HEK293T (cell line): ENCODE results near the gene CEP20.

Experiments used
- BHLHE40 ChIP-seq: fragments of 450-650 bp; IDR thresholded peaks from 2 replicates; pipeline ENCODE4 v1.6.1; 2016; ENCODE audit warnings: mild to moderate bottlenecking, moderate library complexity, borderline replicate concordance
- CTBP1 ChIP-seq: fragments of 450-650 bp; IDR thresholded peaks from 2 replicates; pipeline ENCODE4 v1.6.1; 2016; ENCODE audit warnings: borderline replicate concordance
- ELF4 ChIP-seq: fragments of 450-650 bp; IDR thresholded peaks from 2 replicates; pipeline ENCODE4 v1.6.1; 2017; ENCODE audit warnings: antibody characterized with exemption
- FOXA1 ChIP-seq: fragments of 450-650 bp; IDR thresholded peaks from 2 replicates; pipeline ENCODE4 v1.6.1; 2016; ENCODE audit warnings: mild to moderate bottlenecking
- FOXK2 ChIP-seq: fragments of 450-650 bp; IDR thresholded peaks from 2 replicates; pipeline ENCODE4 v1.6.1; 2016; ENCODE audit warnings: mild to moderate bottlenecking
- FOXM1 ChIP-seq: fragments of 450-650 bp; IDR thresholded peaks from 2 replicates; pipeline ENCODE4 v1.6.1; 2017; ENCODE audit warnings: mild to moderate bottlenecking, borderline replicate concordance
- L3MBTL2 ChIP-seq: fragments of 450-650 bp; conservative IDR thresholded peaks from 2 replicates; pipeline ENCODE4 v1.6.1; 2016; ENCODE audit warnings: mild to moderate bottlenecking
- LEF1 ChIP-seq: fragments of 450-650 bp; IDR thresholded peaks from 2 replicates; pipeline ENCODE4 v1.6.1; 2017; ENCODE audit warnings: mild to moderate bottlenecking, borderline replicate concordance
- NFRKB ChIP-seq: fragments of 450-650 bp; IDR thresholded peaks from 2 replicates; pipeline ENCODE4 v1.6.1; 2016; ENCODE audit warnings: mild to moderate bottlenecking, moderate library complexity
- PKNOX1 ChIP-seq: fragments of 450-650 bp; IDR thresholded peaks from 2 replicates; pipeline ENCODE4 v1.6.1; 2016
- ZNF384 ChIP-seq: fragments of 450-650 bp; IDR thresholded peaks from 2 replicates; pipeline ENCODE4 v1.6.1; 2016

- no peak for TF ChIP-seq CTBP1
- TF ChIP-seq FOXM1: no peak
- TF ChIP-seq FOXK2: no peak
- TF ChIP-seq LEF1: no peak
- no peak for TF ChIP-seq BHLHE40
- TF ChIP-seq ELF4: no peak
- TF ChIP-seq FOXA1: no peak
- no peak for TF ChIP-seq PKNOX1
- no peak for TF ChIP-seq ZNF384
- no peak for TF ChIP-seq L3MBTL2
- no peak for TF ChIP-seq NFRKB
Measured at GRCh38 chr16:15835136-15835878, 53.1 kb downstream of the CEP20 start.
